KG1 (cell line): Measurements from ENCODE around the gene EPB41.
"Not testable (repeated sequence)": the region's sequence is repeated elsewhere in the genome, so short reads cannot be mapped to it uniquely, and the experiment has no call there.

ENCODE experiments used
- DNase-seq: peaks from one replicate; lab custom pipeline; 2025; lab: John Stamatoyannopoulos, UW

Gene EPB41

GRCh38 chr1:28927266-28927647 lies 12.9 kb downstream of the EPB41 start:
- DNase-seq = no peak

- no peak for DNase-seq
Observed at GRCh38 chr1:28927648-28928313, 13.4 kb downstream of the EPB41 start.

- DNase-seq = no peak
Observed at GRCh38 chr1:28928314-28928941, 14.1 kb downstream of the EPB41 start.

- no peak for DNase-seq
Observed at GRCh38 chr1:28933277-28933676, 18.9 kb downstream of the EPB41 start.

- no peak for DNase-seq
Observed at GRCh38 chr1:28933918-28934317, 19.5 kb downstream of the EPB41 start.

- DNase-seq = no peak
Observed at GRCh38 chr1:28934676-28935075, 20.3 kb downstream of the EPB41 start.

- no peak for DNase-seq
Observed at GRCh38 chr1:28935293-28935692, 20.9 kb downstream of the EPB41 start.

- no peak for DNase-seq
Observed at GRCh38 chr1:28936094-28936493, 21.7 kb downstream of the EPB41 start.

GRCh38 chr1:28936528-28936927 lies 22.2 kb downstream of the EPB41 start:
- DNase-seq = no peak

GRCh38 chr1:28943581-28943980 lies 29.2 kb downstream of the EPB41 start:
- DNase-seq = not testable (repeated sequence)

GRCh38 chr1:28950006-28950405 lies 35.6 kb downstream of the EPB41 start:
- no peak for DNase-seq

- DNase-seq = no peak
Observed at GRCh38 chr1:28950449-28950848, 36.1 kb downstream of the EPB41 start.

- DNase-seq = no peak
Observed at GRCh38 chr1:28954126-28954726, 39.9 kb downstream of the EPB41 start.

GRCh38 chr1:28956038-28956464 lies 41.7 kb downstream of the EPB41 start:
- DNase-seq = no peak

- not testable (repeated sequence) for DNase-seq
Observed at GRCh38 chr1:28962114-28962831, 47.9 kb downstream of the EPB41 start.

- DNase-seq = no peak
Observed at GRCh38 chr1:28965271-28965870, 51.0 kb downstream of the EPB41 start.

GRCh38 chr1:28966617-28967016 lies 52.2 kb downstream of the EPB41 start:
- no peak for DNase-seq

GRCh38 chr1:28971980-28972771 lies 57.8 kb downstream of the EPB41 start:
- no peak for DNase-seq

- no peak for DNase-seq
Observed at GRCh38 chr1:28973596-28974421, 59.4 kb downstream of the EPB41 start.

GRCh38 chr1:28974432-28974831 lies 60.1 kb downstream of the EPB41 start:
- no peak for DNase-seq

GRCh38 chr1:28976248-28976647 lies 61.9 kb downstream of the EPB41 start:
- DNase-seq = no peak
